ENCODE measurements around the gene NLGN2. TPM values are rescaled to one million over a fixed set of nuclear protein-coding genes. Genes with fewer than 3 reads are reported as not detected.

The NLGN2 gene
- total and polyA plus RNA-seq, 2 of the 8 experiments (the other 6 are each of a cell fraction or from before 2014, with no cell fraction given): 21.2 to 62.8 TPM

DNA sequence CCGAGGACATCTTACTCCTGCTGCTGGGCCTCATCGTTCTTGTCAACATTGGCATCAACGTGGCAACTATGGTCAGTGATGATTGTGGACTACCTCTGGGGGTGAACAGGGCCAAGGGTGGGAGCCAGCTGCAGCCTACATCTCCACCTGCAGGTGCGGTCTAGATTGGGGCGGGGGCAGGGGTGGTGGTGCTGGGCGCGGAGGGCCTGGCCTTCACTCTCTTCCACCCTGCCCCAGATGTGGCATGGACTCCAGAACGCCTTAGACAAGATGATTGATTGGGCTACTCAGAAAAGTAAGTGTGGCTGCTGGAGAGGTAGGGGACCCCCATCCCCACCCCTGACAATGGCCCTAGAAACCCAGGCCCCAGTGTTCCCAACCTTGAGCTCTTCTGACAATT, 18.1 kb downstream of the NLGN2 start:
- no peaks in the 10 kb centered on the region; a peak in 1 of 7 replicates for H3K27me3 ChIP-seq (replicated peaks in 1 of 4; ENCODE audit: control insufficient read depth in 3 of 4, extremely low read depth in 1 of 4, insufficient read depth in 3 of 4, low read length in 3 of 4)
- CTCF ChIA-PET (ENCODE audit: partially characterized antibody): interaction anchor here (0.6 to 3.3 kb wide), 4 partner anchors 11 to 88 kb away, joined by 3 to 17 read pairs (median 6); partner anchors contain the start of gene TMEM102
- 90% methylated on average over 8 of the region's 8 CpGs; no CpG with 5 or more reads in 1 of the 2 experiments for WGBS, 2 experiments (ENCODE audit: extremely low coverage in 1 of 2, insufficient coverage in 1 of 2, insufficient read length in 1 of 2, insufficient replicate concordance in 2 of 2, low coverage in 1 of 2, low lambda C conversion rate in 2 of 2, missing lambda C conversion rate in 1 of 2)

More for the DNA sequence above, 18.1 kb downstream of the NLGN2 start:
- no peak for DNase-seq (ENCODE audit: low read depth in 1 of 2, low spot score in 2 of 2)
- H2BK15ac ChIP-seq (ENCODE audit: low read length): no peak overlapping the region
- no peak overlapping the region for H3K4me2 ChIP-seq (ENCODE audit: insufficient read depth in 1 of 2, low read depth in 2 of 2, low read length in 2 of 2)
- no peak overlapping the region for H2BK12ac ChIP-seq (ENCODE audit: low read depth, low read length)
- FAIRE-seq: no peak
- no peaks in the 10 kb centered on the region for H3K36me3 ChIP-seq (ENCODE audit: control insufficient read depth in 2 of 4, insufficient read depth in 4 of 4, low read length in 3 of 4)
- peaks cover 0 to 2% (median 0%) of the 10 kb centered on the region in 4 experiments; a peak in 1 of 7 replicates for H3K4me1 ChIP-seq (replicated peaks in 1 of 4; ENCODE audit: control insufficient read depth in 3 of 4, insufficient read depth in 4 of 4, low read length in 3 of 4)
- H3K79me1 ChIP-seq (ENCODE audit: low read depth, low read length): no peaks in the 10 kb centered on the region
- H3K56ac ChIP-seq (replicated peaks; ENCODE audit: insufficient read length, low read depth, low read length): no peak overlapping the region
- H4K5ac ChIP-seq (ENCODE audit: insufficient read length, low read depth, low read length): no peak overlapping the region
- POLR2A ChIA-PET (ENCODE audit: partially characterized antibody): interaction anchor here (0.8 to 2.6 kb wide), 4 partner anchors 9 to 58 kb away, joined by 3 to 13 read pairs (median 4); partner anchors contain the start of genes POLR2A and TMEM102
- H3K23ac ChIP-seq (ENCODE audit: insufficient read length): no peak overlapping the region
- H3K14ac ChIP-seq (ENCODE audit: insufficient read length): no peak overlapping the region
- no peak overlapping the region for H2BK120ac ChIP-seq (replicated peaks; ENCODE audit: low read depth, low read length)
- no peak overlapping the region for H3K27ac ChIP-seq (ENCODE audit: low read depth, low read length)
- no peak overlapping the region for H4K8ac ChIP-seq (ENCODE audit: extremely low read depth, insufficient read depth, low read length)
- H2BK5ac ChIP-seq (ENCODE audit: low read depth, low read length): no peak overlapping the region
- H3K9me3 ChIP-seq (ENCODE audit: insufficient read depth in 2 of 2, low read depth in 1 of 2, low read length in 1 of 2): no peaks in the 10 kb centered on the region
- no peak overlapping the region for H3K4me3 ChIP-seq (ENCODE audit: extremely low read depth in 1 of 4, insufficient read depth in 2 of 4, low read depth in 3 of 4, low read length in 4 of 4)
- H3K18ac ChIP-seq (ENCODE audit: extremely low read depth, low read length): no peak overlapping the region
- H2BK20ac ChIP-seq (ENCODE audit: low read length): no peak overlapping the region
- H2AK5ac ChIP-seq (ENCODE audit: low read depth, low read length): no peak overlapping the region
- no peak overlapping the region for H3K4ac ChIP-seq (replicated peaks; ENCODE audit: insufficient read length, low read depth, low read length)
- H4K91ac ChIP-seq (replicated peaks; ENCODE audit: insufficient read length, low read length): no peak overlapping the region
- no peaks in the 10 kb centered on the region for H3K79me2 ChIP-seq (ENCODE audit: control insufficient read depth in 1 of 2, insufficient read depth in 2 of 2, low read length in 2 of 2)
- H4K20me1 ChIP-seq (replicated peaks in 1 of 2; ENCODE audit: control insufficient read depth in 1 of 2, insufficient read depth in 2 of 2, low read length in 2 of 2): peaks cover 0 to 4% of the 10 kb centered on the region in 2 experiments
- H2AFZ ChIP-seq (ENCODE audit: low read length): no peak overlapping the region
- no peak overlapping the region for H3K9ac ChIP-seq (replicated peaks in 1 of 4; ENCODE audit: extremely low read depth in 1 of 4, low read depth in 3 of 4, low read length in 3 of 4)
- no peaks in the 10 kb centered on the region for H3K23me2 ChIP-seq (ENCODE audit: low read depth, low read length)
